H9 (cell line): ENCODE data around the gene OR1M1. TPM values are rescaled to one million over a fixed set of nuclear protein-coding genes. Genes with fewer than 3 reads are reported as not detected.

Source experiments
- DNase-seq: peaks from one replicate; pipeline ENCODE4 v3.0.0-alpha.2; 2017
- H2AFZ ChIP-seq: one replicate; pipeline ENCODE4 v1.6.1; 2013; ENCODE audit warnings: mild to moderate bottlenecking, low read length, control low read depth, moderate library complexity
- H2AK5ac ChIP-seq: 2 replicates; pipeline ENCODE4 v1.6.1; 2013; ENCODE audit warnings: low read length, control low read depth, mixed read lengths; ENCODE audit not compliant: insufficient read length
- H2BK120ac ChIP-seq: one replicate; pipeline ENCODE4 v1.6.1; 2013; ENCODE audit warnings: low read depth, mild to moderate bottlenecking, low read length, control low read depth, inconsistent platforms; ENCODE audit not compliant: poor library complexity, severe bottlenecking
- H2BK12ac ChIP-seq: 2 replicates; pipeline ENCODE4 v1.6.1; 2013; ENCODE audit warnings: low read length, control low read depth, mixed read lengths, low read depth; ENCODE audit not compliant: insufficient read length
- H2BK15ac ChIP-seq: 2 replicates; pipeline ENCODE4 v1.6.1; 2013; ENCODE audit warnings: low read depth, low read length, control low read depth
- H2BK20ac ChIP-seq: one replicate; pipeline ENCODE4 v1.6.1; 2013; ENCODE audit warnings: low read depth, mild to moderate bottlenecking, low read length, control low read depth, inconsistent platforms; ENCODE audit not compliant: poor library complexity, severe bottlenecking
- H2BK5ac ChIP-seq: 2 replicates; pipeline ENCODE4 v1.6.1; 2013; ENCODE audit warnings: low read length, control low read depth, mixed read lengths; ENCODE audit not compliant: insufficient read length
- H3K14ac ChIP-seq: 2 replicates; pipeline ENCODE4 v1.6.1; 2013; ENCODE audit warnings: low read length, control low read depth; ENCODE audit not compliant: insufficient read depth
- H3K18ac ChIP-seq: 2 replicates; pipeline ENCODE4 v1.6.1; 2013; ENCODE audit warnings: low read depth, mild to moderate bottlenecking, mixed read lengths, low read length, control low read depth; ENCODE audit not compliant: insufficient read length
- H3K23ac ChIP-seq: 2 replicates; pipeline ENCODE4 v1.6.1; 2013; ENCODE audit warnings: low read length, control low read depth, mixed read lengths, low read depth; ENCODE audit not compliant: insufficient read length
- H3K23me2 ChIP-seq: 2 replicates; pipeline ENCODE4 v1.6.1; 2013; ENCODE audit warnings: low read depth, mild to moderate bottlenecking, mixed read lengths, low read length, control low read depth; ENCODE audit not compliant: insufficient read length, poor library complexity, severe bottlenecking
- H3K27ac ChIP-seq: 2 replicates; pipeline ENCODE4 v1.5.1; 2013; ENCODE audit warnings: low read length, control low read depth, mixed read lengths, low read depth; ENCODE audit not compliant: insufficient read length
- H3K27me3 ChIP-seq: 2 replicates; pipeline ENCODE4 v1.6.1; 2013; ENCODE audit warnings: low read length, control low read depth, inconsistent platforms; ENCODE audit not compliant: insufficient read depth
- H3K4ac ChIP-seq: 2 replicates; pipeline ENCODE4 v1.6.1; 2013; ENCODE audit warnings: low read depth, mild to moderate bottlenecking, control low read depth, inconsistent platforms, low read length, moderate library complexity
- H3K4me1 ChIP-seq: 2 replicates; pipeline ENCODE4 v1.6.1; 2013; ENCODE audit warnings: low read length, control low read depth, inconsistent platforms; ENCODE audit not compliant: insufficient read depth
- H3K4me2 ChIP-seq: 2 replicates; pipeline ENCODE4 v1.6.1; 2013; ENCODE audit warnings: low read length, control low read depth, mixed read lengths; ENCODE audit not compliant: insufficient read length, insufficient read depth
- H3K56ac ChIP-seq: 2 replicates; pipeline ENCODE4 v1.6.1; 2013; ENCODE audit warnings: low read depth, mild to moderate bottlenecking, mixed read lengths, low read length, control low read depth; ENCODE audit not compliant: insufficient read length
- H3K79me1 ChIP-seq: 2 replicates; pipeline ENCODE4 v1.6.1; 2013; ENCODE audit warnings: low read depth, mild to moderate bottlenecking, moderate library complexity, low read length, control low read depth, inconsistent platforms; ENCODE audit not compliant: insufficient read depth, poor library complexity, severe bottlenecking
- H3K79me2 ChIP-seq: 2 replicates; pipeline ENCODE4 v1.6.1; 2013; ENCODE audit warnings: low read length, control low read depth, inconsistent platforms; ENCODE audit not compliant: insufficient read depth
- H3K9ac ChIP-seq: 2 replicates; pipeline ENCODE4 v1.6.1; 2013; ENCODE audit warnings: low read length, control low read depth, mixed read lengths; ENCODE audit not compliant: insufficient read length; ENCODE audit errors: extremely low read depth
- H3K9me3 ChIP-seq: one replicate; pipeline ENCODE4 v1.6.1; 2013; ENCODE audit warnings: low read depth, low read length, inconsistent platforms; ENCODE audit not compliant: control insufficient read depth
- H3T11ph ChIP-seq: one replicate; pipeline ENCODE4 v1.6.1; 2013; ENCODE audit warnings: mild to moderate bottlenecking, low read length, control low read depth, inconsistent platforms
- H4K20me1 ChIP-seq: one replicate; pipeline ENCODE4 v1.6.1; 2013; ENCODE audit not compliant: control insufficient read depth, insufficient read length, insufficient read depth
- H4K5ac ChIP-seq: 2 replicates; pipeline ENCODE4 v1.6.1; 2013; ENCODE audit warnings: low read depth, mild to moderate bottlenecking, mixed read lengths, low read length, control low read depth; ENCODE audit not compliant: insufficient read length
- H4K8ac ChIP-seq: replicated peaks from 2 replicates; pipeline ENCODE4 v1.6.1; 2013; ENCODE audit warnings: low read length, control low read depth, mixed read lengths, low read depth; ENCODE audit not compliant: insufficient read length
- H4K91ac ChIP-seq: 2 replicates; pipeline ENCODE4 v1.6.1; 2013; ENCODE audit warnings: low read depth, mild to moderate bottlenecking, moderate library complexity, mixed read lengths, low read length, control low read depth; ENCODE audit not compliant: insufficient read length
- H3K27ac Mint-ChIP-seq, 3 experiments: 2 replicates in 2 of 3; 3 replicates in 1 of 3; pipeline ENCODE4 v1.8.0; 2020 to 2021; ENCODE audit warnings: mixed read lengths in 3 of 3, mild to moderate bottlenecking in 1 of 3, moderate library complexity in 1 of 3
- H3K27me3 Mint-ChIP-seq: 2 replicates; pipeline ENCODE4 v1.8.0; 2021; ENCODE audit warnings: low read depth, mild to moderate bottlenecking, moderate library complexity, mixed read lengths
- H3K36me3 Mint-ChIP-seq, 3 experiments: 2 replicates in 2 of 3; 3 replicates in 1 of 3; pipeline ENCODE4 v1.8.0; 2020 to 2021; ENCODE audit warnings: low read depth in 3 of 3, mixed read lengths in 3 of 3; ENCODE audit not compliant: insufficient read depth in 1 of 3
- H3K4me1 Mint-ChIP-seq, 2 experiments: 2 replicates each; pipeline ENCODE4 v1.8.0; 2020; ENCODE audit warnings: mixed read lengths in 2 of 2
- H3K4me3 Mint-ChIP-seq, 2 experiments: 2 replicates in 1 of 2; 3 replicates in 1 of 2; pipeline ENCODE4 v1.8.0; 2020 to 2021; ENCODE audit warnings: mild to moderate bottlenecking in 2 of 2, mixed read lengths in 2 of 2, moderate library complexity in 1 of 2
- H3K9me3 Mint-ChIP-seq, 2 experiments: 2 replicates in 1 of 2; 3 replicates in 1 of 2; pipeline ENCODE4 v1.8.0; 2020; ENCODE audit warnings: mild to moderate bottlenecking in 2 of 2, mixed read lengths in 2 of 2, moderate library complexity in 1 of 2
- CTCF ChIP-seq: fragments of 200-600 bp; sonication (generic); conservative IDR thresholded peaks from 3 replicates; pipeline ENCODE4 v1.8.0; 2021; ENCODE audit warnings: antibody characterized with exemption, mild to moderate bottlenecking
- WGBS: extraction: QIAGEN DNeasy Blood & Tissue Kit; methylation state at CpG from one replicate; pipeline ENCODE4 v1.1.7; 2013; ENCODE audit warnings: missing lambda C conversion rate, low lambda C conversion rate, mixed read lengths; ENCODE audit not compliant: insufficient read length; ENCODE audit errors: extremely low coverage; 5-methylcytosine and 5-hydroxymethylcytosine counted together
- total RNA-seq: library from RNA; stranded (reverse); gene quantifications from 2 replicates; pipeline ENCODE4 v1.2.1, GENCODE V29; 2021

OR1M1 gene
- total RNA-seq, 1 experiment from 2014 or later: not detected

- Histone ChIP-seq H4K91ac (no peak overlapping the region), H2BK5ac (no peak overlapping the region), H3K14ac (no peak overlapping the region), H2BK20ac (no peak overlapping the region), H3K18ac (no peak overlapping the region), H4K20me1 (no peaks in the 10 kb centered on the region), H3K23ac (no peak overlapping the region), H3K56ac (no peak overlapping the region), H4K8ac (no peak overlapping the region), H3K4ac (no peak overlapping the region), H3K9me3 (no peaks in the 10 kb centered on the region), H2AK5ac (no peak overlapping the region), H3K27ac (no peak overlapping the region), H2BK120ac (no peak overlapping the region), H3K4me2 (no peak overlapping the region), H3K23me2 (no peaks in the 10 kb centered on the region), H3K9ac (no peak overlapping the region), H2BK15ac (no peak overlapping the region), H3K4me1 (no peaks in the 10 kb centered on the region), H4K5ac (no peak overlapping the region), H3K79me2 (no peaks in the 10 kb centered on the region), H3K79me1 (no peaks in the 10 kb centered on the region), H2AFZ (no peak overlapping the region), H2BK12ac (no peak overlapping the region), H3T11ph (no peak overlapping the region), H3K27me3 (no peaks in the 10 kb centered on the region)
- no CpG with 5 or more reads among the region's 3 CpGs for WGBS
- no peak overlapping the region for H3K4me3 Mint-ChIP-seq
- peaks cover 63 to 83% of the 10 kb centered on the region in 2 experiments for H3K9me3 Mint-ChIP-seq
- DNase-seq: no peak
- no peak overlapping the region for H3K27ac Mint-ChIP-seq
- peaks cover 7% of the 10 kb centered on the region for H3K27me3 Mint-ChIP-seq
- H3K4me1 Mint-ChIP-seq: no peaks in the 10 kb centered on the region
- H3K36me3 Mint-ChIP-seq: peaks cover 0 to 6% (median 0%) of the 10 kb centered on the region in 3 experiments; a peak in 5 of 7 replicates
- no peak for TF ChIP-seq CTCF
Measured at GRCh38 chr19:9128171-9128570, 41.3 kb downstream of the OR1M1 start.
